Smooth muscle cell of the brain vasculature (primary cell): Measurements from ENCODE around the gene DHRS2.
"Not testable (repeated sequence)": the region's sequence is repeated elsewhere in the genome, so short reads cannot be mapped to it uniquely, and the experiment has no call there.

Source experiments
- DNase-seq: peaks from one replicate; pipeline ENCODE4 v3.0.0-alpha.2; 2012; ENCODE audit warnings: low read depth, low spot score

The DHRS2 gene

DNA sequence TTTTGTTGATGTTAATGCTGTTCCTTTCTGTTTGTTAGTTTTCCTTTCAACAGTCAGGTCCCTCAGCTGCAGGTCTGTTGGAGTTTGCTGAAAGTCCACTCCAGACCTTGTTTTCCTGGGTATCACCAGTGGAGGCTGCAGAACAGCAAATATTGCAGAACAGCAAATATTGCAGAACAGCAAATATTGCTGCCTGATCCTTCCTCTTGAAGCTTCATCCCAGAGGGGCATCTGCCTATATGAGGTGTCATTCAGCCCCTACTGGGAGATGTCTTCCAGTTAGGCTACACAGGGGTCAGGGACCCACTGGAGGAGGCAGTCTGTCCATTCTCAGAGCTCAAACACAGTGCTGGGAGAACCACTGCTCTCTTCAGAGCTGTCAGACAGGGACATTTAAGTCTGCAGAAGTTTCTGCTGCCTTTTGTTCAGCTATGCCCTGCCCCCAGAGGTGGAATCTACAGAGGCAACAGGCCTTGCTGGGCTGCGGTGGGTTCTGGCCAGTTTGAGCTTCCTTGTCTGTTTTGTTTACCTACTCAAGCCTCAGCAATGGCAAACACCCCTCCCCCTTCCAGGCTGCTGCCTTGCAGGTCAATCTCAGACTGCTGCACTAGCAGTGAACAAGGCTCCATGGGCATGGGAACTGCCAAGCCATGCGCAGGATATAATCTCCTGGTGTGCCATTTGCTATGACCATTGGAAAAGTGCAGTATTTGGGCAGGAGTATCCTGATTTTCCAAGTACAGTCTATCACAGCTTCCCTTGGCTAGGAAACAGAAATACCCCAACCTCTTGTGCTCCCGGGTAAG is 53.7 kb downstream of the DHRS2 start:
- not testable (repeated sequence) for DNase-seq

DNA sequence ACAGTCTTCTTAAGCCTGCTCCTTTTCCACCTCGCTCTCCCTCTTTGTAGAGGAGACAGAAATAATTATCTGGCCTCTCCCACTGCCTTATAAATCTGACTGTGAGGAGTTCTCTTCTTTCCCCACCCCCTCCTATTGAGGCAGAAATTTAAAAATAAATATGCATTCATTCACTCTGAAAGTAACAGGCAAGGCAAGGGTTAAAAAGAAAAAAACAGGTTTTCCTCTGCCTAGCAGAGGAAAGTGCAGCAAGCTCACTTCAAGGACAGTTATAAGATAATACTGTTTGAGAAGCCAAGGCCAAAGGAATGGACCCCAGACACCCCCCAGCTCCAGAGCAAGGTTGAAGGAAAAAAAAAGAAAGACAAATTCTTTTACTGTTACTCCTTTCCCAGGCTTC is 56.3 kb downstream of the DHRS2 start:
- DNase-seq: no peak

DNA sequence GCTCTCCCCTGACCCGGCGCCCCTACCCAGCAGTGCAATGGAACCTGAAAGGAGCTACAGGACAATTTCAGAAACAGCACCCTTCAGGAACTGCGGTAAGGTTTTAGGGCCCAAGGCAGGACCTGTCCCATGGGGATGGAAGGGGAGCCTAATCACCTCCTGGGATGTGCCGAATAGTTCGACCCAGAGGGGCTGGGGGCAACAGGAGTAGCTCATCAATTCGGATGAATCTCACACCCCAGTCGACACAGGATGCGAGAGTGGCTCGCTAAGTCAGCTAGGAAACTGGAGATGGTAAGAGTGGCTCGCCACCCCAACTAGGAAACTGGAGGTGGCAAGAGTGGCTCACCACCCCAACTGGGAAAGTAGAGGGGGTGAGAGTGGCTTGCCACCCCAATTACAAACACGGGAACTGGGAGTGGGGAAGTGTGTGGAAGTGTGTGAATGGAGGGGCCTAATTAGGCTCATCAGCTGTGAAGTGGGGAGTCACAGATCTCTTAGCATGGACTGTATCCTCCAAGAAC is 57.1 kb downstream of the DHRS2 start:
- DNase-seq: no peak

DNA sequence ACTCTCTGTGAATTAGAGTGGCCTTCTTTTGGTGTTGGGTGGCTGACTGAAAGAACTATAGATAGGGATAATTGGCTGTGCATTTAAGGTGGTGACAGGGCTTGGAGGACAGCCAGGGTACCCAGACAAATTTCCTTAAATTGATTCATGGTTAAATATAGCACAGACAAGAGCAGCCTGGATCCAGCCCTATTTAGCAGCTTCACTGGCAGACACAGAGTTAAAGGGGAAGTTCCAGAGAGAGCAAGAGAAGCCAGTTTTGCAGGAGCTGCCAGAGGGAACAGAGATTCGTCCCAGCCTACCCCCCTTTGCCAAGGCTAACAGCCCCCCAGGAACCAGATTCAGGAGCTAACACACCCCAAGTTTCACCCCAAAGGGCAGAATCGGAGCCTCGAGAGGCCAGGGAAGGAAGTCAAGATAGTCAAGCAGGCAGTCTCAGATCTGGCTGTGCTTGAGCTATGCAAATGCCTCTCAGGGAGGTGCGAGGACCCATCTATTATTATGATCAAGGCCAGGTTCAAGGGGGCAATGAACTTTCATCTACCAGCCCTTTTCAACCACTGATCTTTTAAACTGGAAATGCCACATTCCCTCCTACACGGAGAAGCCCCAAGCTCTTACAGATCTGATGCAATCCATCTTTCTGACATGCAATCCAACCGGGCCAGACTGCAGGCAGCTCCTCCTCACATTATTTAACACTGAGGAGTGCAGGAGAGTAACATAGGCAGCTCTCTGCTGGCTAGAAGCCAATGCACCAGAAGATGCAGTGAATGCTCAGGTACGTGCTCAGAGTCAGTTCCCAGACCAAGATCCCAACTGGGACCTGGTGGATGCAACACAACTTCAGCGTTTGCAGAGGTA is 58.2 kb downstream of the DHRS2 start:
- no peak for DNase-seq
